Uterus (tissue), 2 donors: ENCODE data around the gene EFCC1.

Experiments
- POLR2A ChIP-seq, 2 donors: fragments of 450-650 bp; IDR thresholded peaks; one replicate each; pipeline ENCODE4 v1.6.1; 2016; ENCODE audit warnings: antibody characterized with exemption in 2 of 2, mild to moderate bottlenecking in 1 of 2, moderate library complexity in 1 of 2
- TF ChIP-seq, protein P1 (sequence below), 4 experiments: fragments of 200-600 bp in 2 of 4; fragments of 450-650 bp in 2 of 4; sonication (generic) in 2 of 4; IDR thresholded peaks; one replicate each; pipeline ENCODE4 v1.5.1; 2016 to 2019; ENCODE audit warnings: antibody characterized with exemption in 4 of 4, mild to moderate bottlenecking in 2 of 4, moderate library complexity in 1 of 4

DNA sequence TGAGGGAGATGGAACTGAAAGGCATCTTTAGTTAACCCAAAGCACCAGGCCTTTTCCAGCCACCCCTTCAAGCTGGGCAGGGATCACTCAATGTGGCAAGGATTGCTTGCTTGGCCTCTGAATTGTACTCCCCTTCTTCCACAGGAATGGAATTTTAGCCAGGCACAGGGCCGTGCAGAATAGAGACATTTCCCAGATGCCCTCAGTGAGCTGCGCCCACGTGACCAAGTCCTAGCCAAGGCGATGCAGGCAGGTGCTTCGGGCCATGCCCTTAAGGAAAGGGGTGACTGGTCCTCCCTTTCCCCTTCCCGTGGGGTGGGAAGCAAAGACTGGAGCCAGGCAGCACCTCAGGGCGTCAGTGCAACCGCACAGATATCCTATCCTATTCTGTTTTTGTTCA is 77.4 kb downstream of the EFCC1 start:
- no peak for TF ChIP-seq POLR2A (IDR thresholded peaks at IDR 0.05)
- TF ChIP-seq, protein P1, sequence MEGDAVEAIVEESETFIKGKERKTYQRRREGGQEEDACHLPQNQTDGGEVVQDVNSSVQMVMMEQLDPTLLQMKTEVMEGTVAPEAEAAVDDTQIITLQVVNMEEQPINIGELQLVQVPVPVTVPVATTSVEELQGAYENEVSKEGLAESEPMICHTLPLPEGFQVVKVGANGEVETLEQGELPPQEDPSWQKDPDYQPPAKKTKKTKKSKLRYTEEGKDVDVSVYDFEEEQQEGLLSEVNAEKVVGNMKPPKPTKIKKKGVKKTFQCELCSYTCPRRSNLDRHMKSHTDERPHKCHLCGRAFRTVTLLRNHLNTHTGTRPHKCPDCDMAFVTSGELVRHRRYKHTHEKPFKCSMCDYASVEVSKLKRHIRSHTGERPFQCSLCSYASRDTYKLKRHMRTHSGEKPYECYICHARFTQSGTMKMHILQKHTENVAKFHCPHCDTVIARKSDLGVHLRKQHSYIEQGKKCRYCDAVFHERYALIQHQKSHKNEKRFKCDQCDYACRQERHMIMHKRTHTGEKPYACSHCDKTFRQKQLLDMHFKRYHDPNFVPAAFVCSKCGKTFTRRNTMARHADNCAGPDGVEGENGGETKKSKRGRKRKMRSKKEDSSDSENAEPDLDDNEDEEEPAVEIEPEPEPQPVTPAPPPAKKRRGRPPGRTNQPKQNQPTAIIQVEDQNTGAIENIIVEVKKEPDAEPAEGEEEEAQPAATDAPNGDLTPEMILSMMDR (IDR thresholded peaks at IDR 0.05), result no peak
